OCI-LY1 (cell line): ENCODE measurements around the gene STUM.
A peak's percentile ranks its signal among the peaks of the same experiment; 100 is the strongest.

ENCODE experiments used
- H2AFZ ChIP-seq: fragments of 200-600 bp; sonication (generic), shearing (Covaris generic); 2 replicates; pipeline ENCODE4 v1.6.0; 2014; ENCODE audit warnings: antibody characterized with exemption, mild to moderate bottlenecking, low read length
- H3F3A ChIP-seq: fragments of 200-600 bp; sonication (generic), shearing (Covaris generic); 2 replicates; pipeline ENCODE4 v1.6.0; 2014; ENCODE audit warnings: mild to moderate bottlenecking, antibody characterized with exemption, low read length, moderate library complexity; ENCODE audit not compliant: insufficient read depth
- H3K27ac ChIP-seq: fragments of 200-600 bp; sonication (generic); 2 replicates; pipeline ENCODE4 v1.5.1; 2014; ENCODE audit warnings: low read length, mixed run types, mild to moderate bottlenecking, low read depth; ENCODE audit not compliant: poor library complexity, severe bottlenecking
- H3K27me3 ChIP-seq: fragments of 200-600 bp; sonication (generic); 2 replicates; pipeline ENCODE4 v1.6.0; 2014; ENCODE audit warnings: antibody characterized with exemption, mild to moderate bottlenecking, low read length, moderate library complexity; ENCODE audit not compliant: insufficient read depth
- H3K36me3 ChIP-seq: fragments of 200-600 bp; sonication (generic); 2 replicates; pipeline ENCODE4 v1.6.1; 2014; ENCODE audit warnings: mild to moderate bottlenecking, antibody characterized with exemption, low read length, moderate library complexity, mixed read lengths; ENCODE audit not compliant: insufficient read depth
- H3K4me1 ChIP-seq: fragments of 200-600 bp; sonication (generic); 2 replicates; pipeline ENCODE4 v1.5.1; 2014; ENCODE audit warnings: mild to moderate bottlenecking, low read length, moderate library complexity; ENCODE audit not compliant: insufficient read depth, severe bottlenecking
- H3K4me2 ChIP-seq: fragments of 200-600 bp; sonication (generic), shearing (Covaris generic); 2 replicates; pipeline ENCODE4 v1.6.1; 2014; ENCODE audit warnings: low read length
- H3K4me3 ChIP-seq: fragments of 200-600 bp; sonication (generic); 2 replicates; pipeline ENCODE4 v1.5.1; 2014; ENCODE audit warnings: low read length, low read depth, mild to moderate bottlenecking, mixed read lengths; ENCODE audit not compliant: poor library complexity, severe bottlenecking
- H3K79me2 ChIP-seq: fragments of 200-600 bp; shearing (Covaris generic); 2 replicates; pipeline ENCODE4 v1.6.1; 2016; ENCODE audit warnings: mixed run types, low read length, mixed read lengths; ENCODE audit not compliant: insufficient read depth
- H3K9ac ChIP-seq: fragments of 200-600 bp; sonication (generic), shearing (Covaris generic); 2 replicates; pipeline ENCODE4 v1.6.1; 2014; ENCODE audit warnings: mild to moderate bottlenecking, low read length, mixed read lengths
- H3K9me2 ChIP-seq: fragments of 200-600 bp; sonication (generic), shearing (Covaris generic); 2 replicates; pipeline ENCODE4 v1.6.1; 2014; ENCODE audit warnings: low read depth, mild to moderate bottlenecking, low read length, mixed read lengths
- H3K9me3 ChIP-seq: fragments of 200-600 bp; shearing (Covaris generic); 2 replicates; pipeline ENCODE4 v1.6.1; 2014; ENCODE audit warnings: low read length, mixed read lengths
- H4K20me1 ChIP-seq: fragments of 200-600 bp; sonication (generic), shearing (Covaris generic); 2 replicates; pipeline ENCODE4 v1.6.0; 2016; ENCODE audit warnings: mild to moderate bottlenecking, low read length; ENCODE audit not compliant: insufficient read depth
- CTCF ChIP-seq: fragments of 200-600 bp; sonication (generic), shearing (Covaris generic); IDR thresholded peaks from 2 replicates; pipeline ENCODE4 v1.5.1; 2017; ENCODE audit warnings: mild to moderate bottlenecking, antibody characterized with exemption, low read length, moderate library complexity, mixed read lengths
- EZH2 ChIP-seq: fragments of 200-600 bp; sonication (generic), shearing (Covaris generic); IDR thresholded peaks from 2 replicates; pipeline ENCODE4 v1.8.0; 2017; ENCODE audit warnings: borderline replicate concordance, mixed run types, mild to moderate bottlenecking, antibody characterized with exemption, low read length, moderate library complexity, mixed read lengths

The STUM gene

GRCh38 chr1:226547754-226548191 lies 791 bp upstream of the STUM start:
- Histone ChIP-seq H3K79me2 (no peaks in the 10 kb centered on the region), H3K27ac (no peak overlapping the region), H3K9me3 (no peaks in the 10 kb centered on the region), H4K20me1 (no peaks in the 10 kb centered on the region), H3F3A (no peaks in the 10 kb centered on the region), H3K36me3 (no peaks in the 10 kb centered on the region), H3K27me3 (no peaks in the 10 kb centered on the region; the same call in 1 of the 2 replicates), H3K9ac (no peak overlapping the region), H3K4me3 (no peak overlapping the region), H3K9me2 (no peaks in the 10 kb centered on the region), H2AFZ (no peak overlapping the region), H3K4me1 (peaks cover 16% of the 10 kb centered on the region), H3K4me2 (no peak overlapping the region)
- TF ChIP-seq EZH2 (no peak), CTCF (peak; percentile 83)

- peaks cover 16% of the 10 kb centered on the region for H3K4me1 ChIP-seq
- H3K4me3 ChIP-seq, result peak overlapping the region; percentile 44
- H3K27ac ChIP-seq, result no peak overlapping the region
- no peak overlapping the region for H3K9ac ChIP-seq
- TF ChIP-seq CTCF, result no peak
- TF ChIP-seq EZH2, result no peak
- no peaks in the 10 kb centered on the region for H3F3A ChIP-seq
- no peaks in the 10 kb centered on the region; the same call in 1 of the 2 replicates for H3K27me3 ChIP-seq
- no peaks in the 10 kb centered on the region for H3K9me2 ChIP-seq
- H4K20me1 ChIP-seq, result no peaks in the 10 kb centered on the region
- no peaks in the 10 kb centered on the region for H3K79me2 ChIP-seq
- peak overlapping the region; percentile 61 for H3K4me2 ChIP-seq
- H3K9me3 ChIP-seq, result no peaks in the 10 kb centered on the region
- H2AFZ ChIP-seq, result no peak overlapping the region
- H3K36me3 ChIP-seq, result no peaks in the 10 kb centered on the region
These were observed 751 bp downstream of the STUM start for GRCh38 chr1:226549094-226549936.

- Histone ChIP-seq H3K9me2 (no peaks in the 10 kb centered on the region), H3K4me2 (no peak overlapping the region; the same call in 1 of the 2 replicates), H3K36me3 (no peaks in the 10 kb centered on the region), H3K4me3 (no peak overlapping the region), H3K9ac (no peak overlapping the region), H3K9me3 (no peaks in the 10 kb centered on the region), H4K20me1 (no peaks in the 10 kb centered on the region), H2AFZ (no peak overlapping the region), H3F3A (no peaks in the 10 kb centered on the region), H3K4me1 (peaks cover 16% of the 10 kb centered on the region), H3K27ac (no peak overlapping the region), H3K27me3 (peaks cover 2% of the 10 kb centered on the region; the same call in 1 of the 2 replicates), H3K79me2 (no peaks in the 10 kb centered on the region)
- TF ChIP-seq CTCF, result peak; percentile 33
- TF ChIP-seq EZH2, result no peak
These were observed 1.5 kb downstream of the STUM start for GRCh38 chr1:226549937-226550671.
